ENCODE data around the gene UBL4B.

Gene UBL4B

GRCh38 chr1:110118636-110119396, 6.6 kb downstream of the UBL4B start:
- DNase-seq, result no peak

- no peak for DNase-seq
These were observed 7.6 kb downstream of the UBL4B start for GRCh38 chr1:110119843-110120242.

- DNase-seq, result no peak
These were observed 8.8 kb downstream of the UBL4B start for GRCh38 chr1:110120960-110121561.

GRCh38 chr1:110123224-110123623, 11.0 kb downstream of the UBL4B start:
- DNase-seq, result no peak

- DNase-seq, result no peak
These were observed 13.6 kb downstream of the UBL4B start for GRCh38 chr1:110125810-110126209.

GRCh38 chr1:110130113-110130591, 17.9 kb downstream of the UBL4B start:
- DNase-seq, result no peak

- DNase-seq, result no peak
These were observed 18.7 kb downstream of the UBL4B start for GRCh38 chr1:110130989-110131388.

- DNase-seq, result no peak
These were observed 20.4 kb downstream of the UBL4B start for GRCh38 chr1:110132682-110133081.

- no peak for DNase-seq
These were observed 21.2 kb downstream of the UBL4B start for GRCh38 chr1:110133436-110133835.

- no peak for DNase-seq
These were observed 21.9 kb downstream of the UBL4B start for GRCh38 chr1:110134050-110134595.

- DNase-seq, result no peak
These were observed 23.0 kb downstream of the UBL4B start for GRCh38 chr1:110135246-110135645.

- no peak for DNase-seq
These were observed 23.4 kb downstream of the UBL4B start for GRCh38 chr1:110135666-110136065.

- DNase-seq, result no peak
These were observed 24.7 kb downstream of the UBL4B start for GRCh38 chr1:110136911-110137310.

- DNase-seq, result no peak
These were observed 26.7 kb downstream of the UBL4B start for GRCh38 chr1:110138956-110139355.

- DNase-seq, result no peak
These were observed 32.1 kb downstream of the UBL4B start for GRCh38 chr1:110144366-110144765.

- no peak for DNase-seq
These were observed 36.7 kb downstream of the UBL4B start for GRCh38 chr1:110148961-110149360.

GRCh38 chr1:110150330-110151174, 38.3 kb downstream of the UBL4B start, which contains the start of gene SLC6A17:
Gene SLC6A17, plus strand, starts transcription at chr1:110150494. Its CDS starts 16,436 bp downstream, at chr1:110166930.
- DNase-seq, result no peak

- no peak for DNase-seq
These were observed 39.0 kb downstream of the UBL4B start for GRCh38 chr1:110151175-110151669.

- no peak for DNase-seq
These were observed 40.0 kb downstream of the UBL4B start for GRCh38 chr1:110152133-110152785.

- no peak for DNase-seq
These were observed 41.2 kb downstream of the UBL4B start for GRCh38 chr1:110153407-110153950.

GRCh38 chr1:110155878-110156522, 43.8 kb downstream of the UBL4B start:
- DNase-seq, result no peak

- no peak for DNase-seq
These were observed 46.0 kb downstream of the UBL4B start for GRCh38 chr1:110158261-110158660.
